A549 (cell line): ENCODE data around the gene SLC48A1. TPM values are rescaled to one million over a fixed set of nuclear protein-coding genes. Genes with fewer than 3 reads are reported as not detected.

Experiments
- ATAC-seq, 2 experiments: fragments of 200-7000 bp in 1 of 2; fragments of >200 bp in 1 of 2; cut with Nextera tagmentation in 1 of 2; cut with Tn5 transposase in 1 of 2; 3 replicates each; pipeline versions ENCODE4 v1.8.0 to v1.9.1; 2018 to 2020; ENCODE audit warnings: mild to moderate bottlenecking in 1 of 2, moderate library complexity in 1 of 2
- CTCF ChIA-PET: fragments of 300-600 bp; sonication (Branson Sonifier 250); formaldehyde crosslinking; extraction: SDS; loops from one replicate; lab custom pipeline; 2021; ENCODE audit warnings: antibody characterized with exemption, inconsistent platforms; lab: Yijun Ruan, JAX
- POLR2A ChIA-PET: fragments of 350-600 bp; formaldehyde crosslinking; extraction: SDS; loops from one replicate; lab custom pipeline; 2021; ENCODE audit warnings: antibody characterized with exemption, inconsistent platforms; lab: Yijun Ruan, JAX
- DNase-seq, 2 experiments: peaks; one replicate each; pipeline versions ENCODE4 v3.0.0 to v3.0.0-alpha.2; 2011 to 2016; ENCODE audit warnings: low read depth in 1 of 2, low spot score in 1 of 2
- FAIRE-seq: peaks from 2 replicates; lab custom pipeline; 2011; peaks lifted over from hg19 to GRCh38; lab: Jason Lieb, UNC
- H3K27ac ChIP-seq, 2 experiments: fragments of >200 bp; sonication (Bioruptor Twin); formaldehyde crosslinking; 3 replicates each; pipeline ENCODE4 v1.5.1; 2016 to 2017
- H3K4me1 ChIP-seq: fragments of >200 bp; sonication (Bioruptor Twin); formaldehyde crosslinking; 3 replicates; pipeline ENCODE4 v1.6.1; 2016
- H3K4me2 ChIP-seq: fragments of >200 bp; sonication (Bioruptor Twin); formaldehyde crosslinking; 3 replicates; pipeline ENCODE4 v1.6.1; 2016
- H3K4me3 ChIP-seq: fragments of >200 bp; sonication (Bioruptor Twin); formaldehyde crosslinking; 3 replicates; pipeline ENCODE4 v1.5.1; 2016
- H3K9me3 ChIP-seq: fragments of >200 bp; sonication (Bioruptor Twin); formaldehyde crosslinking; 3 replicates; pipeline ENCODE4 v1.6.1; 2016
- CBX2 ChIP-seq: fragments of 200-600 bp; sonication (generic); IDR thresholded peaks from 2 replicates; pipeline ENCODE4 v1.6.1; 2016; ENCODE audit warnings: low read depth, mild to moderate bottlenecking, borderline replicate concordance
- CBX8 ChIP-seq: fragments of 200-600 bp; sonication (generic); IDR thresholded peaks from 2 replicates; pipeline ENCODE4 v1.6.1; 2016
- CEBPB ChIP-seq, 2 experiments: fragments of >200 bp in 1 of 2; sonication (Bioruptor Twin) in 1 of 2; formaldehyde crosslinking in 1 of 2; IDR thresholded peaks; 2 replicates each; pipeline ENCODE4 v1.6.1; 2012 to 2016
- CHD2 ChIP-seq: fragments of 150-350 bp; IDR thresholded peaks from 2 replicates; pipeline ENCODE4 v1.6.1; 2014; ENCODE audit warnings: low read length; ENCODE audit not compliant: partially characterized antibody
- CTCF ChIP-seq: fragments of >200 bp; sonication (Bioruptor Twin); formaldehyde crosslinking; IDR thresholded peaks from 3 replicates; pipeline ENCODE4 v1.5.1; 2016
- E2F6 ChIP-seq: IDR thresholded peaks from 2 replicates; pipeline ENCODE4 v1.6.1; 2012; ENCODE audit warnings: low read depth, borderline replicate concordance
- FOSB ChIP-seq: fragments of 250-450 bp; sonication (Bioruptor Pico); IDR thresholded peaks from 2 replicates; pipeline ENCODE4 v1.5.0; 2020; ENCODE audit warnings: mild to moderate bottlenecking, moderate library complexity
- HOXB13 ChIP-seq: fragments of 250-450 bp; sonication (Bioruptor Pico); IDR thresholded peaks from 2 replicates; pipeline ENCODE4 v1.5.0; 2020; ENCODE audit warnings: low read depth, mild to moderate bottlenecking, moderate library complexity
- MAX ChIP-seq: IDR thresholded peaks from 2 replicates; pipeline ENCODE4 v1.6.1; 2012
- MAZ ChIP-seq: fragments of 150-350 bp; IDR thresholded peaks from 2 replicates; pipeline ENCODE4 v1.6.1; 2014; ENCODE audit warnings: antibody characterized with exemption, low read depth, low read length, borderline replicate concordance
- POLR2A ChIP-seq: IDR thresholded peaks from 2 replicates; pipeline ENCODE4 v1.6.1; 2012; ENCODE audit warnings: mild to moderate bottlenecking, low read length
- RAD21 ChIP-seq, 2 experiments: fragments of >200 bp in 1 of 2; sonication (Bioruptor Twin) in 1 of 2; formaldehyde crosslinking in 1 of 2; IDR thresholded peaks in 1 of 2; conservative IDR thresholded peaks in 1 of 2; 2 replicates in 1 of 2; 3 replicates in 1 of 2; pipeline ENCODE4 v1.6.1; 2012 to 2018; ENCODE audit warnings: inconsistent platforms in 1 of 2
- REST ChIP-seq: fragments of 200-600 bp; sonication (generic); IDR thresholded peaks from 2 replicates; pipeline ENCODE4 v1.6.1; 2016; ENCODE audit warnings: antibody characterized with exemption, mild to moderate bottlenecking, moderate library complexity
- RFX5 ChIP-seq: fragments of 450-650 bp; IDR thresholded peaks from 2 replicates; pipeline ENCODE4 v1.7.1; 2014; ENCODE audit warnings: antibody characterized with exemption, mild to moderate bottlenecking, moderate library complexity
- USF2 ChIP-seq: fragments of 450-650 bp; IDR thresholded peaks from 2 replicates; pipeline ENCODE4 v1.6.1; 2014; ENCODE audit warnings: antibody characterized with exemption
- ZFP36 ChIP-seq: fragments of 450-650 bp; IDR thresholded peaks from 2 replicates; pipeline ENCODE4 v1.6.1; 2014; ENCODE audit warnings: borderline replicate concordance; ENCODE audit not compliant: partially characterized antibody
- ZSCAN20 ChIP-seq: fragments of 250-450 bp; sonication (Bioruptor Pico); IDR thresholded peaks from 2 replicates; pipeline ENCODE4 v1.8.0; 2022; ENCODE audit warnings: mild to moderate bottlenecking, moderate library complexity
- WGBS: methylation state at CpG from one replicate; pipeline ENCODE4 v1.1.6; 2017; ENCODE audit errors: missing lambda C conversion rate; 5-methylcytosine and 5-hydroxymethylcytosine counted together
- polyA plus RNA-seq, 4 experiments: library from polyadenylated mRNA; depleted of rRNA in 3 of 4; stranded (reverse); fragments of >200 nt; fragmentation: RNase III in 1 of 4; extraction: RNeasy Plus Mini Kit Qiagen cat#74134 plus additional on column Dnase treatment in 1 of 4; gene quantifications; 2 replicates in 3 of 4; 3 replicates in 1 of 4; pipeline ENCODE4 v1.2.3, GENCODE V29; 2011 to 2017

SLC48A1 gene
- polyA plus RNA-seq, 2 of the 4 experiments (the other 2 are of a cell fraction), result 25.1 to 32.6 TPM

GRCh38 chr12:47818007-47818376 is 45.0 kb downstream of the SLC48A1 start (continued):
- TF ChIP-seq REST (no peak), USF2 (no peak)

GRCh38 chr12:47818467-47819137 is 45.6 kb downstream of the SLC48A1 start:
- DNase-seq, result peak in 1 of 2 experiments; percentile 45
- no peak for TF ChIP-seq CBX2
- peak; percentile 51; the same call in 1 of the 2 replicates for TF ChIP-seq E2F6
- TF ChIP-seq, all 56 proteins: peak for 1
- CTCF ChIA-PET, result interaction anchor here (0.7 to 59.0 kb wide), 16 partner anchors 11 to 104 kb away, joined by 3 to 1532 read pairs (median 10); no protein-coding TSS in a partner anchor
- FAIRE-seq, result no peak
- H3K4me2 ChIP-seq, result peak overlapping the region; percentile 95
- no peaks in the 10 kb centered on the region for H3K9me3 ChIP-seq
- peak overlapping the region; percentile 96 to 100 for H3K27ac ChIP-seq
- H3K4me3 ChIP-seq, result peak overlapping the region; percentile 89
- 40% methylated on average over 15 of the region's 23 CpGs for WGBS
- POLR2A ChIA-PET, result interaction anchor here (2.8 to 3.5 kb wide), 2 partner anchors 10 to 20 kb away, joined by 20 to 28 read pairs; no protein-coding TSS in a partner anchor
- H3K4me1 ChIP-seq, result peaks cover 68% of the 10 kb centered on the region
- peak in 1 of 2 experiments; percentile 31; a peak in 4 of 6 replicates for ATAC-seq

- Histone ChIP-seq H3K27ac (peak overlapping the region; percentile 96 to 100), H3K4me1 (peaks cover 68% of the 10 kb centered on the region), H3K4me3 (peak overlapping the region; percentile 89), H3K4me2 (peak overlapping the region; percentile 95), H3K9me3 (no peaks in the 10 kb centered on the region)
- WGBS, result 5% methylated on average over 7 of the region's 77 CpGs
- ATAC-seq, result peak; percentile 45 to 57
- CTCF ChIA-PET, result interaction anchor here (1.0 to 59.0 kb wide), 13 partner anchors 12 to 104 kb away, joined by 3 to 1532 read pairs (median 10); no protein-coding TSS in a partner anchor
- FAIRE-seq, result no peak
- peak; percentile 51 to 65 for DNase-seq
- POLR2A ChIA-PET, result interaction anchor here (2.8 to 3.5 kb wide), 2 partner anchors 10 to 19 kb away, joined by 20 to 28 read pairs; no protein-coding TSS in a partner anchor
- TF ChIP-seq ZFP36 (no peak), E2F6 (no peak), MAZ (no peak), CEBPB (IDR thresholded peaks at IDR 0.05) (no peak), MAX (peak; percentile 33), RFX5 (no peak), REST (no peak), RAD21 (conservative IDR thresholded peaks at IDR 0.05 in 1 of 2, IDR thresholded peaks at IDR 0.05 in 1 of 2) (peak; percentile 52 to 58; a peak in 4 of 5 replicates), FOSB (CRISPR knock-in tag) (no peak), HOXB13 (no peak), ZSCAN20 (CRISPR knock-in tag) (no peak), CTCF (peak; percentile 46), CBX8 (no peak), POLR2A (0 out of 2 replicates have a peak, but pooled peaks have one; percentile 11), CHD2 (no peak)
Observed at GRCh38 chr12:47819138-47819895, 46.3 kb downstream of the SLC48A1 start.
